Measurements from ENCODE around the gene ARL5A. TPM values are rescaled to one million over a fixed set of nuclear protein-coding genes. Genes with fewer than 3 reads are reported as not detected.

Gene ARL5A
- total RNA-seq, 1 experiment from 2014 or later = 55.0 TPM

- DNase-seq (ENCODE audit: low spot score) = no peak
- no TSS peak for BruUV-seq (replicated peaks)
- no peaks in the 10 kb centered on the region for H3K9me3 ChIP-seq (ENCODE audit: low read depth, low read length, poor library complexity, severe bottlenecking)
- H3K4me3 ChIP-seq (ENCODE audit: low read depth, low read length, poor library complexity, severe bottlenecking) = no peak overlapping the region
- TF ChIP-seq EZH2 (IDR thresholded peaks at IDR 0.05; ENCODE audit: borderline replicate concordance, low read depth, low read length, poor library complexity, severe bottlenecking) (no peak), CTCF (conservative IDR thresholded peaks at IDR 0.05; ENCODE audit: low read depth, low read length) (no peak)
- no peaks in the 10 kb centered on the region for H3K4me1 ChIP-seq (ENCODE audit: insufficient read depth, low read length, poor library complexity, severe bottlenecking)
- ChIA-PET POLR2A (ENCODE audit: low non-redundant PET) (no interaction called here), CTCF (no interaction called here)
- no peaks in the 10 kb centered on the region for H3K36me3 ChIP-seq (ENCODE audit: insufficient read depth, low read length, poor library complexity, severe bottlenecking)
- no peaks in the 10 kb centered on the region for H3K27me3 ChIP-seq (replicated peaks; ENCODE audit: insufficient read depth, low read depth, low read length, poor library complexity)
- intact Hi-C loops (cut with micrococcal nuclease; ENCODE audit: unreplicated experiment) = no loop called here
- no peak overlapping the region for H3K27ac ChIP-seq (ENCODE audit: low read depth, low read length, poor library complexity, severe bottlenecking)
These were observed 45.7 kb downstream of the ARL5A start for GRCh38 chr2:151782378-151783132.

- Histone ChIP-seq H3K4me1 (ENCODE audit: insufficient read depth, low read length, poor library complexity, severe bottlenecking) (no peaks in the 10 kb centered on the region), H3K9me3 (ENCODE audit: low read depth, low read length, poor library complexity, severe bottlenecking) (no peaks in the 10 kb centered on the region), H3K27ac (ENCODE audit: low read depth, low read length, poor library complexity, severe bottlenecking) (no peak overlapping the region), H3K4me3 (ENCODE audit: low read depth, low read length, poor library complexity, severe bottlenecking) (no peak overlapping the region), H3K27me3 (replicated peaks; ENCODE audit: insufficient read depth, low read depth, low read length, poor library complexity) (no peaks in the 10 kb centered on the region), H3K36me3 (ENCODE audit: insufficient read depth, low read length, poor library complexity, severe bottlenecking) (no peaks in the 10 kb centered on the region)
- intact Hi-C loops (cut with micrococcal nuclease; ENCODE audit: unreplicated experiment) = no loop called here
- POLR2A ChIA-PET (ENCODE audit: low non-redundant PET) = no interaction called here
- no peak for TF ChIP-seq CTCF (conservative IDR thresholded peaks at IDR 0.05; ENCODE audit: low read depth, low read length)
- TF ChIP-seq EZH2 (IDR thresholded peaks at IDR 0.05; ENCODE audit: borderline replicate concordance, low read depth, low read length, poor library complexity, severe bottlenecking) = no peak
- CTCF ChIA-PET = no interaction called here
- BruUV-seq (replicated peaks) = no TSS peak
- DNase-seq (ENCODE audit: low spot score) = no peak
These were observed 46.6 kb downstream of the ARL5A start for GRCh38 chr2:151781642-151782041.

GRCh38 chr2:151780938-151781337, 47.3 kb downstream of the ARL5A start:
- Histone ChIP-seq H3K9me3 (ENCODE audit: low read depth, low read length, poor library complexity, severe bottlenecking) (no peaks in the 10 kb centered on the region), H3K4me1 (ENCODE audit: insufficient read depth, low read length, poor library complexity, severe bottlenecking) (no peaks in the 10 kb centered on the region), H3K27me3 (replicated peaks; ENCODE audit: insufficient read depth, low read depth, low read length, poor library complexity) (no peaks in the 10 kb centered on the region), H3K27ac (ENCODE audit: low read depth, low read length, poor library complexity, severe bottlenecking) (no peak overlapping the region), H3K36me3 (ENCODE audit: insufficient read depth, low read length, poor library complexity, severe bottlenecking) (no peaks in the 10 kb centered on the region), H3K4me3 (ENCODE audit: low read depth, low read length, poor library complexity, severe bottlenecking) (no peak overlapping the region)
- CTCF ChIA-PET = no interaction called here
- POLR2A ChIA-PET (ENCODE audit: low non-redundant PET) = no interaction called here
- no TSS peak for BruUV-seq (replicated peaks)
- intact Hi-C loops (cut with micrococcal nuclease; ENCODE audit: unreplicated experiment) = no loop called here
- DNase-seq (ENCODE audit: low spot score) = no peak
- TF ChIP-seq EZH2 (IDR thresholded peaks at IDR 0.05; ENCODE audit: borderline replicate concordance, low read depth, low read length, poor library complexity, severe bottlenecking) (no peak), CTCF (conservative IDR thresholded peaks at IDR 0.05; ENCODE audit: low read depth, low read length) (no peak)
